T-helper 2 cell treated with Interferon-gamma antibody and Interleukin-4, amounts not matched to agents 100 ng/mL and 5 ng/mL, for 36 hours (primary cell): Measurements from ENCODE around the gene KHSRP. TPM values are rescaled to one million over a fixed set of nuclear protein-coding genes. Genes with fewer than 3 reads are reported as not detected.

ENCODE experiments used
- intact Hi-C: fragments of 100-400 bp; cut with micrococcal nuclease; formaldehyde crosslinking; loops from one replicate; pipeline ENCODE4 v1.15.1; 2023
- total RNA-seq: library from RNA; stranded (reverse); gene quantifications from 2 replicates; pipeline ENCODE4 v1.2.3, GENCODE V29; 2022

Gene KHSRP
- total RNA-seq, 1 donor from 2014 or later: 324 TPM

DNA sequence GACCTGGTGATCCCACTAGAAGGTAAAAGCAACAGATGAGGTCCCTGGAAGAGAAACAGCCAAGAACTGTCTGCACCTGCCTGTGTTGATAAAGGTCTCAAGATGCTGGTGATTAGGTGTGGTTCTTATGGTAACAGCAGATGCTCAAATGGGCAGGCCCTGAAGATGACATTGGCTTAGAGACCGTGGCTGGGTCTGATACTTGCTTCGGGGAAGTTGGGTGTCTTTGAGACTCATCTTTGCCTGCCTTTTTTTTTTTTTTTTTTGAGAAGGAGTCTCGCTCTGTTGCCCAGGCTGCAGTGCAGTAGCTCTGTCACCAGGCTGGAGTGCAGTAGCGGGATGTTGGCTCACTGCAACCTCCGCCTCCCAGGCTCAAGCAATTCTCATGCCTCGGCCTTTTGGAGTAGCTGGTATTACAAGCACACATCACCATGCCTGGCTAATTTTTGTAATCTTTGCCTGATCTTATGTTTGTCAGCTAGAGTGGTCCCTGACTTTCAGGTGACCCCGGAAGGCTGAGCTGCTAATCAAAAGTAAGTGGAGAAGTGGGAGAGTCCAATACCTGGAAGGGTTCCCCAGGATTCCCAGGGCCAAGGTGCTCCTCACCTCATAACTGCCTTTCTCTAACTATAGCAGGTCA lies 27.1 kb upstream of the KHSRP start:
- intact Hi-C loops: no loop called here

DNA sequence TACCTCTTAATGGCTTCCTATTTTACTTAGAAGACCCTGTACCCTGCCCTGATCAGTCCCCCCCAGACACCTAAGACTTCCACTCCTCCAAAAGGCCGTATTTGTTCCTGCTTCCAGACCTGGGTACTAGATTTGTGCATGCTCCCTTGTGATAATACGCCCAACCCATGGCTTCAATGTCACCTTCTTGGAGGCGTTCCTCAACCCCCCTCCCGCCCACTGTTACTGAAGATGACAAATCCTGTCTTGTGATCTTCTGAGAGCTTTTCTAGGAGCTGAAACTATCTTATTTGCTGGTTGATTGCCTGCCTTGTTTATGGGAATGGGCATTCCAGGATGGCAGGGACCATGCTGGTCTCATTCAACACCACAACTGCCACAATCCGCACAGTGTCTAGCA lies 25.6 kb upstream of the KHSRP start:
- intact Hi-C loops: no loop called here

- intact Hi-C loops: no loop called here
These were observed 23.4 kb upstream of the KHSRP start for GRCh38 chr19:6448045-6448444.

GRCh38 chr19:6446452-6446851 lies 21.8 kb upstream of the KHSRP start:
- intact Hi-C loops: no loop called here

DNA sequence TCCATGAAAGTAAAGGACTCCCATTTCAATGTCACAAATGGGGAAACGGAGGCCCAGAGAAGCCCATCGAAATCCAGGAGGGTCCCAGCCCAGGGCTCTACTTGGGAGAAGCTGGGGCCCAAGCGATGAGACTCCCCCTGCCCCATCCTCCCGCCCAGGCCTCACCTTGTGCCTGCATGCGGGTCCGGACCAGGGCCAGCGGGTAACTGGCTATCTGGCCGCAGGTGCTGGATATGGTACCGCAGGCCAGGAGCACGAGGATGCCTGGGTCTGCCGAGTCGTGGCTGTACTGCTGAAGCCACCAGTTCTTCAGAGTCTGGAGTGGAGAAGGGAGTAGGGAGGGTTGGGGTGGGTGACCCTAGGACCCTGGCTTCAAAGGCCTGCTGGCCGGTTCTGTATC lies 19.4 kb upstream of the KHSRP start:
- intact Hi-C loops: no loop called here

- intact Hi-C loops: no loop called here
These were observed 17.6 kb upstream of the KHSRP start for GRCh38 chr19:6442087-6442688.

GRCh38 chr19:6440905-6441304 lies 16.3 kb upstream of the KHSRP start:
- intact Hi-C loops: no loop called here

DNA sequence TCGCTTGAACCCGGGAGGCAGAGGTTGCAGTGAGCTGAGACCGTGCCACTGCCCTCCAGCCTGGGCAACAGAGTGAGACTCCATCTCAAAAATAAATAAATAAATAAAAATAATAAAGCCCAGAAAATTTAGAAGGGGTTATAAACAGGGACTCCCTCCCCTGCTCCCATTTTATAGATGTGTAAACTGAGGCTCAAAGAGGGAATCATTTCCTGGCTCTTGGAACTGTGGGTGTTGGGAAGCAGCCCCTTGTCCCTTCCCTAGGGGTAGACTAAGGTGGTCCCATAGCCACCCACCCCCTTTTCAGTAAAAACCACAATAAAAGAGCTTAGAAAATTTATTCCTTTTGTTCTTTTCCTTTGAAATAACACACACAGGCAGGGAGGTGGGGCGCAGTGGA lies 15.1 kb upstream of the KHSRP start:
- intact Hi-C loops: no loop called here

DNA sequence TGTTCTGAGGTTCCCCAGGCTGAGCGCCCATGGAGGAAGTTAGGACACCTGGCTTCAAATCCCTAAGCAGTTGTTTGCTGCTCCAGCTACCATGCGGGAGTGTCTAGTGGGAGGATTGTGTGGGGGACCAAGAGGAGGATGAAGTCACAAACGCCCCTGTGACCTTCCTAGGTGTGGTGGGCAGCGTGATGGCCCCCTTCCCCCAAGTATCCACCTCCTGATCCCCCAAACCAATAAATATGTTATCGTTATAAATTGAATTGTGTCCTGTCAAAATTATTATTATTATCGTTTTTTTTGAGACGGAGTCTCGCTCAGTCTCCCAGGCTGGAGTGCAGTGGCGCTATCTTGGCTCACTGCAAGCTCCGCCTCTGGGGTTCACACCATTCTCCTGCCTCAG lies 9.1 kb upstream of the KHSRP start, which contains the start of gene SLC25A41:
Gene SLC25A41, minus strand, starts transcription at position 101 of the 400 bp plus-strand sequence. Its CDS starts 70 bp downstream, at position 31.
- intact Hi-C loops: no loop called here

DNA sequence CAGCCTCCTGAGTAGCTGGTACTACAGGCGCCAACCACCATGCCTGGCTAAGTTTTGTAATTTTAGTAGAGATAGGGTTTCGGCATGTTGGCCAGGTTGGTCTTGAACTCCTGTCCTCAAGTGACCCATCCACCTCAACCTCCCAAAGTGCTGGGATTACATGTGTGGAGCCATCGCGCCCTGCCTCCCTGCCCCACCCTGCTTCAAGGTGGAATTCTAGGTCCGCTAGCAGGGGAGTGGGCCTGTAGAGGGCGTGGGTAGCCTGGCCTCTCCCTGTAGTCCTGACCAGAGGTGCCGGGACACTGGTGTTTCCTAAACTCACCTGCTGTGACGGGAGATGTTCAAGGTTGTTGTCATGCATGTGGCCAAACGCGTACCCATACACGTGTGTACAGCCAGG lies 8.6 kb upstream of the KHSRP start:
- intact Hi-C loops: no loop called here

GRCh38 chr19:6431891-6432290 lies 7.3 kb upstream of the KHSRP start:
- intact Hi-C loops: no loop called here

GRCh38 chr19:6429419-6430221 lies 5.0 kb upstream of the KHSRP start:
- intact Hi-C loops: loop anchor here (10.0 kb wide), 1 partner anchor 75 kb away; the partner anchor contains the start of gene TUBB4A

GRCh38 chr19:6428692-6429418 lies 4.2 kb upstream of the KHSRP start:
- intact Hi-C loops: loop anchor here (10.0 kb wide), 1 partner anchor 76 kb away; the partner anchor contains the start of gene TUBB4A

DNA sequence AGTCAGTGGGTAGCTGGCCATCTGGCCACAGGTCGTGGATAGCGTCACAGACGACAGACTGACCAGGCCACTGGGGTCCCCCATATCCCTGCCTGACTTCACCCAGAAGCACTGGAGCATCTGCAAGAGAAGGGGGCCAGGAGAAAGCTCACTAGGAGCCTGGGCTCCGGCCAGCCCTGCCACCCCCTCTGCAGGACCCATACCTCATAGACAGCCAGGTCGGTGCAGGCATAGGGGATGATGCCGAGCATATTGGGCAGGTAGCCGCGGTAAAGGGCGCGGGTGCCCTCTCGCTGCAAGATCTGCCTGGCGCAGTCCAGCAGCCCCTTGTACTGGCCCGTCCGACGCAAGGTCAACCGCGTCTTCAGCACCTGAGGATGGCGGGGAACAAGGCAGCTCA lies 2.5 kb upstream of the KHSRP start:
- intact Hi-C loops: loop anchor here (10.0 kb wide), 1 partner anchor 78 kb away; the partner anchor contains the start of gene TUBB4A

DNA sequence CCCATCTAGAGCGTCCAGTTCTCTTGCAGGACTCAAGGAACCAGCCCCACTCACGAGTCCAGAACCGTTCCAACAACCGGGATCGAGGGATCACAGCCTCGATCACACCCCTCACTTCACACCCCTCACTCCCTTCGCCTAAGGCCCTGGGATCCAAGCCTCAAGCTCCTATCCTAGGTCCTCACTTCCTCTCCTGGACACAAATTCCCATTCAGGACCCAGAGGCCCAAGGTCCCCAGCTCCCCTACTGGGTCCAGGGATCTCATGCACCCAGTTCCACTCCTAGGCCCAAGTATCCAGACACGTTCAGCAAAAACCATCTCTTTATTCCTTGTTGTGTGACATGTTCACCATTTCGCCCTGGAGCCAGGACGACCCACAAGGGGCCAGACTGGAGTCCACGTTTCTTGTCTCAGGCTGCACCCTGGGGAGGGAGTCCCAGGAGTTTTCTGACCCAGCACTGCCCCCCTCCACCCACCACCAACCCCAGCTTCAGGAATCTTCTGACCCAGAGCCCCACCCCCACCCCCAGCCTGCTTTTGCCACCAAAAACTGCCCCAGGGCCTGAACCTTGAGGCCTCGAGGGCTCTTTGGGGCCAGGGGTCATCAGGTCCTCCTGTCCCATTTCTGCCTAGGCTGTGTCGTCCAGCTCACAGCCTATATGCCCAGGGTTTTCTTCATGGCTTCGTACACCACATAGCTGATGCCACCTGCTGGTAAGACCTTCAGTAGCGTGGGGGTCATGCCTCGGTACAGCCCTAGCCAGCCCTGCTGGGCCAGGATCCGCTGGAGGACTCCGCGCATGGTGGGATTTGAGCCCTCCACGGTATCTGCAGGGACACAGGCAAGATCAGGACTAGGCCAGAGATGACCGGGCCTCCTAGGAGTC lies 1.4 kb upstream of the KHSRP start:
- intact Hi-C loops: loop anchor here (1.0 to 10.0 kb wide), 7 partner anchors 33 to 522 kb away; partner anchors contain the start of genes GPR108, GTF2F1, TUBB4A and VMAC

- intact Hi-C loops: loop anchor here (1.0 to 10.0 kb wide), 8 partner anchors 32 to 521 kb away; partner anchors contain the start of genes GPR108, GTF2F1, TUBB4A and VMAC
These were observed 524 bp upstream of the KHSRP start for GRCh38 chr19:6424939-6425731.

- intact Hi-C loops: loop anchor here (1.0 to 10.0 kb wide), 2 partner anchors 61 to 81 kb away; partner anchors contain the start of gene TUBB4A
These were observed 964 bp downstream of the KHSRP start for GRCh38 chr19:6423499-6424194.
